Activated CD8-positive, alpha-beta memory T cell treated with anti-CD3 and anti-CD28 coated beads, Interleukin-2, amount 50 U/mL, for 1 hour (primary cell): Measurements from ENCODE around the gene TIMP3.

Source experiments
- DNase-seq: peaks from one replicate; pipeline ENCODE4 v3.0.0-alpha.2; 2020; ENCODE audit errors: extremely low read depth

Gene TIMP3

DNA sequence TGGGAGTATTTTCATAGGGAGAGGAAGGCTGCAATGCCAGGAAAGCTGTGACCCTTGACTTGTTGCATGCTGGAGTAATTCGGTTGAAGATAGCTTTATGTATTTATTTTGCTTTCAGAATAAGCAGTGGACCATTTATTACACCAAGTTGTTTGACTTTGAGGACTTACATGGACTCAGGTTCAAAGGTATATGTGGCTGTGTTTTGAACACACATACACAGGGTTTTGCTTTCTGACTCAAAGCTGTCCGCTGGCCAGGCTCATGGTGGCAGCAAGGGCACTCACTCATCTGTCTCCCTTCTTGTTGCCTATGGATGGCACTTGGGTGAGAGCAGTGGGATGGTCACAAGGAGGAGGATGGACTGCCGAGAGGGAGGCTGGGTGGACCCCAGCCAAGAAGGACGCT lies 6.5 kb downstream of the TIMP3 start:
- no peak for DNase-seq

DNA sequence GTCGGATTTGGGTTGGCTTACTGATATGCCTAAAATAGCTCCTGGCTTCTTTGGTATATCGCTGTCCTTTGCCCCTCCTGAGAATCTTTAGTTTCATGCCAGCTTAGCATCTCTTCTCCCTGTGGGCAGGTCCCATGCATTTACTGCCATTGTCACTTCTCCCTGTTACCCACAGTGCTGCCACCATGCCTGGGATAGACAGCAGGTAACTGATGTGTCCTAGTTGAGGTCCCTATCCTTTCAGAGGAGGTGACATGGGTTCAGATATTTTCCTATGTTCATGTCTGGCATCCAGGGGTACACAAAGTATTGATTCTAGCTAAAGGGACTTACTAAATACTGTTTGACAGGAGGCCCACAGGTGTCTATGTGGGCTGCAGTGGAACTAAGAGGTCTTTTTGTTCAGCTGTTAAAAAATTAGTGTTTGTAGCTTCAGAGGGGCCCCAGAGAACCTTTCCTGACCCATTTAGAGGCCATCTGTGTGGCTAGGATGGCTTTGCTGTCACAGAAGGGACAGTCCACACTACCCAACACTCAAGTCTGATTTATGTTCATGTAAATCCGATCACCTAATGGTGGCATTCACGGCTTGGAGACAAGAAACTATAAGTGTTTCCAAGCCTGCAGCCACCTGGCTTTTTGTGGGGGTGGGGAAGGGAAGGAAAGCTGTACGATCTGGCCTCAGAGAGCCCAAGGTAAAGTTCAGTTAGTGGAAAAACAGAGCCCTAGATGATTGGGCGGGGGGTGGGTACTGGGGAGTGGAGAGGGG lies 8.5 kb downstream of the TIMP3 start:
- DNase-seq = no peak

DNA sequence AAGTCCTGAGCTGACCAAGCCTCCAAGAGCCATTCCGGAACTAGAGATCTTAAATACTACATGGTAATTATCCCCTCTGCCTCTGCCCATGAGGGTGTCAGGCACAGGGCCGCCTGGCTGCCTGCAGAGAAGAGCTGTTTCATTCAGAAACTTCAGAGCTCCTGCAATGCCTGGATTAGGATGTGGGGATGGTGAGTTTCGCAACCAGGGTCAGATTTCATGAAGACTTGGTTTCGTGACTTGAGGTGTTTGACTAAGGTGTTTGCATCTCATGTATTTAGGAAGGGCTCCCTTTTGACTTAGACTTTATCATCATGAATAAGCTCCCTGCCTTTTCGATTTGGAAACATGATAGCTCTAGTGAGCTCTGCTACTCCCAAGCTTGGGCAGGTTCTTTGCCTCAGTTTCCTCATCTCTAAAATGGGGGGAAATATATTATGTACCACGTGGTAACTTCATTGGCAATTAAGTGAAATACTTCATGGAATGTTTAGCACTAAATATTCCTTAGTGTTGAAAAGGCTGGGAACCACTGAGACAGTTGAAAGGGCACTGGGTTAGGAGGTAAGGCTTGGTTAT lies 9.1 kb downstream of the TIMP3 start:
- DNase-seq = no peak

DNA sequence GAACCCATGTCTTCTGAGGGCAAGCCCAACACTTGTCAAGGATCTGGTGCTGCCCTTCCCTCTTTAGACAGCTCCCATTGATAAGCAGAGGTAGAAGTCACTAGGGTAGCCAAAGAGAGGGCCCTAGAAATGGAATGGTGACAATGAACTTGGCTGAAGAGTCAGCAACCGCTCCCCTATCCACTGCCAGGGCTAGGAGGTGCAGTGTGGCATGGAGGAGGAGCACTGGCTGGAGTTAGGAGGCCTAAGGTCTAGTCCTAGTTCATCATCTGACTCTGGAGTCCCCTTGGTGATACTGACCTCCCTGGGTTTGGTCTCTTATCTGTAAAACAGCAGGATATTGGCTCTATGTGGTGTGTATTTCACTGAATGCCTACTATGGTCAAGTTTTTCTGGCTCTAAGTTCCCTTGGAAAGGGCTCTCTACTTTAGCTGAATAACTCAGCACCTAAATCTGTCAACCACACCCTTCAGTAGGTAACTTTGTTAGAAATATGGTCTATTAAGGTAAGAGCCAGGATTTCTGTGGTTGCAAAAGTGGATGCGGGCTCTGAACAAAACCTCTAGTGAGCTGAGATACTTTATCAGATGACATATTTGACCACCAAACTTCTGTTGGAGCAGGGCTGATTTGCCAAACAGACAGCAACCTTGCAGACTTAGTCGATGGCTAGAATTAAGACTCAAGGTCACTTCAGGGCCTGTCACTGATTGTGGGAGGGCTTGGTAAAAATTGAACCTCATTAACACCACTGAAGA lies 10.5 kb downstream of the TIMP3 start:
- DNase-seq = no peak

DNA sequence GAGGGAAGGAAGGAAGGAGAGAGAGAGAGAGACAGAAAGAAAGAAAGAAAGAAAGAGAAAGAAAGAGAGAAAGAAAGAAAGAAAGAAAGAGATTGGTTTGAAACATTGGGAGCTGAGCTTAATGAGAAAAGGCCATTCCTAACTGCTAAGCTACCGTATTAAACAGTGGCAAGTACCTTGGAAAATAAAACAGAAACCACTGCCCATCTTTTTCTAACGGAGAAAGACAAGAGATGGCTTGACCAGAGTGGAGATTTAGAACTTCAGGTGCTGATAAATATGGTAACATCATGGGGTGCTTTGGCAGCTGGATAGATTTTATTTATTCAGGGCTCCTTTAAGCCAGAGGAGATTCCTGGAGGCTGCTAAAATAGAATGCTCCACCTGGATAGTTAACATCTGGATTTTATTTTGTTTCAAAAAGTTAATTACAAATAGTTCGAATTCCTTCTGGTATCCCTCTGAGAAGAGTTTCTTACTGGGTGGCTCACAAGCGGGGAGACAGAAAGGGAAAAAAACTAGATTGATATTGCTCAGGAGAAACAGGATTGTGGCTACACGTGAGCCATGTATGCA lies 12.9 kb downstream of the TIMP3 start:
- no peak for DNase-seq

DNA sequence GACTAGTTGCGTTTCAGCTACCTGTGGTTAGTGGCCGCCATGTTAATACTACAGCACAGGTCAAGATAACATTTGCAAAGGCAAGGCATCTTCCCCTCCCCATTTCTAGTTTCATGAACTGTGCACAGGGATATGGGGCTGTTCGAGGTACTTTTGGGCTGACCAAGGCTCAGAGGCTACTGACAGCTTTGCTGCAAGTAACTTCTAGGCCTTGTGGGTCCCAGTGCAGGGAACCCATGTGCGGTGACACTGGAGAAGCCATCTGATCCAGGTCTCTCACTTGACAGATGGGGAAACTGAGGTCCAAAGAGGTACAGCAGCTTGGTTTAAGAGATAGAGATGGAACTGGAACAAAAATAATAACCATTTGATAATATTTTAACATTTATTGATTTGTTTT lies 13.6 kb downstream of the TIMP3 start:
- no peak for DNase-seq

DNA sequence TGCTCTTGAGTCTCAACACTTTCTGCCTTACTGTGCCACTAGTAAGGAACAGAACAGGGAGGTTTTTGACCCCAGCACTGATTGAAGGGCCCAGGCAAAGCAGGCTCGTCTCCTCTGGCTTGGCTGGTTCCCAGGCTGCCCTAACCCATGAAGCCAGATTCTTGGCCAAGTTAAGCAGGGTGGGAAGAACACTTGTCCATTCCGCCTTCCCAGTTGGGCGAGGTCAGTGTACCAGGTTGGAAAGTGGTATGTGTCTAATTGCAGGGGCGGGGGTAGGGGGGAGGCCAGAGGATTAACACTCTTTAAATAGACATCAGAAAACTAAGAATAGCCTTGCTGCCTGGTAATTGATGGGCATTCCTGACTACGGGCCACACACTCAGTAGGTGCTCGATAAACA lies 14.4 kb downstream of the TIMP3 start:
- no peak for DNase-seq

DNA sequence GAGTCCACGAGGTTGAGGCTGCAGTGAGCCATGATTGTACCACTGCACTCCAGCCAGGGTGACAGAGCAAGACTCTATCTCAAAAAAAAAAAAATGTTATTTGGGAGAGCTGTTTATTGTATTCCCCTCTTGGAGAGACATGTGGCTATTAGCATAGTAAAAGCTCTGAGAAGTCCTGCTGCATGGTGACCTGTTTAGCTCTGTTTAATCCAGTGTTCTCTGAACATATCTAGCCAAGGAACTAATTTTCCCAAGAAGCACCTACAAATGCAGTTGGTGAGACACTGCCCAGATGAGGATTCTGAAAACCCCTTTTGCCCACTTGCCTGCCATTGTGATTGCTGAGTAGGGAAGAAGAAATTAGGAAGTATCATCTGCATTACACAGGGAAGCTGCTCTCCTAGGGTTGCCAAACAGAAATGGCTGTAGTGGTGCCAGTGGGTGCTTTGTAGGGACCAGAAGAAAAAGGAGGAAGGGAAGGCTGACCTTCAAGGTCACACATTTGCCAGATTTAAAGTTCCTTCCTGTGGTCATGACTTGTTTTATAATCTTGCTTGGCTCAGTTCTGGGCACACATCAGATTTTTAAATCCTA lies 15.7 kb downstream of the TIMP3 start:
- DNase-seq = no peak

DNA sequence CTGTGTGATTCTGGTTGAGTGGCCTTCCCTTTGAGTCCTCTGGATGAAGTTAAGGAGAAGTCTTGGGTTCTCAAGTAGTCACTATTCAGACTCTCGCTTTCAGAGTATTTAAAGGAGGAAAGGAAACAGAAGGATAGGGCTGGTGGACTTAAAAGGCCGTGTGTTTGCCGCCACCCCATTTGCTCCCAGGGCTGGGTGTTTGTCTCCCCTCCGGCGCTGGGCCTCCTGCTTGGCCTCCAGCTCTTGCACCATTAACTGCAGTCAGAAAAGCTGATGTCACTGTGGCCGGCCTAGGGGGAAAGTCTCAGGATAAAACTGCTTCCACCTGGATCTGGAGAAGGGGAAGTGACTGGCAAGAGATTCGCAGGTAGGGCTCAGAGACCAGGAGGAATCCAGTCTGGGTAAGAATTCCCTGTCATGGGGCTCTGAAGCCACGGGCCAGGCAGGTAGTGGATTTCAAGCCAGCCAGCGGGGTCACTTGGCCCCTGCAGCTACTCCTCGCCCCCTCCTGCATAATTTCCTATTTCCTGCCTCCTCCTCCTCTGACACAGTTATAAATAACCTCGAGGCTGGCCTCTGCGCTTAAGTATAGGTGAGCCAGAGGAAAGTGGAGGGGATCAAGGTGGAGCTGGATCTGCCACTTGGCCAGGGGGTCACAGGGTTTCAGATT lies 17.1 kb downstream of the TIMP3 start:
- DNase-seq = no peak

DNA sequence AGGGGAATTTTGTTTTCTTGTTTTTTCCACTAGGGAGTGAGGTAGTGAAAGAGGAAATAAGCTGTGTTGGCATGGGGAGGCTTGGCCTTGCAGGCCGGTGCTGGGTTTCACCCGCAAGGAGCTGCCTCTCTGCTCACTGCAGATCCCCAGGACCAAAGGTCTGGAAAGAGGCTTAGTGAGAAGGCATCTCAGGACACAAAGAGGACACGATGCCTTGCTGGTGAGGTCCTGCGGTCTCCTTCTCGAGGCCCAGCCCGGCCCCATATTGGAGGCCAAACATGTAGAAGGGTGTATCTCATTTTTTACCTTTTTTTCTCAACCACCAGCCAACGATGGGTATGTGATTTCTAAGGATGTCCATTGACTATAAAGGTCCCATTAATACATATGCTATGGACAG lies 17.6 kb downstream of the TIMP3 start:
- DNase-seq = no peak

DNA sequence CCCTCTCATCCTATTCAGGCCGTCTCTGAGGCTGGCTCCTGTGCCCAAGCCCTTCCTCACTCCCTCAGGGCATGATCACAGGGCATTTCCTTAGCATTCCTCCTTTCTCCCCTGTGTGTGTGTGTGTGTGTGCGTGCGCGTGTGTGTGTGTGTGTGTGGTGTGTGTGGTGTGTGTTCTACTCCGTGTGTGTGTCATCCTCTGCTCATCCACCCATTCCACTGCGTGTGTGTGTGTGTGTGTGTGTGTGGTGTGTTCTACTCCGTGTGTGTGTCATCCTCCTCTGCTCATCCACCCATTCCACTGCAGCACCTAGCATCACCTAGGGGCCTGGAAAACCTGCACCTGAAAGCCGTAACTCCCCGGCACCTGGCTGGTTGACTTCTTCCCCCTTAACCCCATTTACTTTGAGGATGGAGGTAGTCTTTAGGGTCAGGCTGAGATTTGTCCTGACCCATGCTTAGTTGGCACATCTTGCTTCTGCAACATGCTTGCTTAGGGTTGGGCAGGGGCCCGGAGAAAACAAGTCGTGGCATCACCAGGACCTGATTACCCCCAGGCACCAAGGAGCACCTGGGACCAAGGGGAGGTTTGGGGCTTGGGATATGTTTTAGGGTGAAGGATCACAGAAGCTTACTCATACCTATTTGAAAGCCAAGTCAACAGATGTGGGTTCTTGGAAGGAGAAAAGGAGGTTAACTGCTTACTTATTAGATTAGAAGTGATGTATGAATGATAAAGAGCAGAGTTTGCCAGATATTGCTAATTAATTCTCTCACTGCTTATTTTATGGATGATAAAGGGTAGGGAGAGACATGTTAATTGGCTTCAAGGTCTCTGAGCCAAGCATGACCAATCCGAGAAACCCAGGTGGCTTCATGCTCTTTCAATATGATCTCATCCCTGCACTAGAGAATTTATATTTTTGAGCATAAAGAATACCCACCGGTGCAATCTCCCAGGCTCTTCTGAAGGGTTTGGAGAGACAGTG lies 18.9 kb downstream of the TIMP3 start:
- DNase-seq = no peak

DNA sequence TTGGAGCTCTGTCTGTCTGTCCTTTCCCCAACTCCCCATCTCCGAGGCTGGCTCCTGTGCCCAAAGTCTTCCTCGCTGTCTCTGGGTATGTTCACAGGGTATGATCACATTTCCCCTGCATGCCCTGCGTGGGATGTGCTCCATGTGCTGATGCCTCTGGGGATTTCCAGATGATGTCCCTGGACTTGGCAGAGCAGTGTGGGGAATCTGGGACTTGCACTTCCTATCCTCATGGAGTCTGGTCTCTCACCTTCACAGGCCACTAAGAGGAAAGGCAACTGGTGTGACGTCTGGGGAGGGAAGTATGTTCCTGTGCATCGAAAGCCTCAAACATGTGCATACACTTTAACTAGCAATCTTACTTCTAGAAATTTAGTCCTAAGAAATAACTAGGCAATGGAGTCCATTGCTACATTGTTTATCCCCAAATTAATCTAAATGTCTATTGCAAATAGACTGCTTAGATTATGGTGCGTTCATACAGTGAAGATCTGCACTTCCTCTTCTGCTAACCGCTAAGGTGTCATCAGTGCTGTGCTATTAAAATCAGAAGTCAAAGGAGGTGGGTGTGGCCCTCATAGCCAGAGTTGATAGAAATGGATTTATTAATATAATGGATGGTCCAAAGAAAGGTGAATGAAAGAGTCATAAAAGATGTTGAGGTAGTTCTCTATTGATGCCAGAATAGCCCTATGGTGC lies 20.8 kb downstream of the TIMP3 start:
- DNase-seq = no peak

DNA sequence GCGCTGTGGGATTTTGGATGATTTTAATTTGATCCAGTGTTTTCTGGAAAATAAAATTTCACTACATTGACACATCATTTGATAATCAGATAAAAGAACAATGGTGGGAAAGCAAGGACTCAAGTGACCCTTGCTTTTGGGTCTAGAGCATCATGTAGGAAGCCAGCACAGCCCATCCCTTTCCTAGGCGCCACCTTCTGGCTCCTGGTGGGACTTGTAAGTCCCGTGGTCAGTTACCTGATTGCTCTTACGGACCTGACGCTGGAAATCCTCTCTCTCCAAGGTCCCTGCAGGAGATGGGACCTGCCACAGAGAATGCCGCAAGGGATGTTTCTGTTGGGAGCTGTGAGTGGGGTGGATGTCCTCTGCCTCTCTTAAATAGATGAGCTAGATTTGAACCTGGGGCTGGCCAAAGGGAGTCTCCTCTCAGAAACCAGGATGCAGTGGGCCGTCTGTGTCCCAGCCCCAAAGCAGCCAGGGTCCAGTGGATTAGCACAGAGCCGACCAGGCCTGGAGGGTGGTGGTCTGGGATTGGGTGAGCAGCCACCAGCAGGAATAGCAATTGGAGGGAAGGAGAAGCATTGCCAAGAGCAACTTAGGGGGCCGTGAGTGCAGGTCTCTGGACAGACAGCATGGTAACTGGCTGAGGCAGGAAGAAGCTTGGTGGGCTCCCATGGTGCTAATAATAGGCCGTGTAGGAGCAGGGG lies 21.7 kb downstream of the TIMP3 start:
- no peak for DNase-seq

DNA sequence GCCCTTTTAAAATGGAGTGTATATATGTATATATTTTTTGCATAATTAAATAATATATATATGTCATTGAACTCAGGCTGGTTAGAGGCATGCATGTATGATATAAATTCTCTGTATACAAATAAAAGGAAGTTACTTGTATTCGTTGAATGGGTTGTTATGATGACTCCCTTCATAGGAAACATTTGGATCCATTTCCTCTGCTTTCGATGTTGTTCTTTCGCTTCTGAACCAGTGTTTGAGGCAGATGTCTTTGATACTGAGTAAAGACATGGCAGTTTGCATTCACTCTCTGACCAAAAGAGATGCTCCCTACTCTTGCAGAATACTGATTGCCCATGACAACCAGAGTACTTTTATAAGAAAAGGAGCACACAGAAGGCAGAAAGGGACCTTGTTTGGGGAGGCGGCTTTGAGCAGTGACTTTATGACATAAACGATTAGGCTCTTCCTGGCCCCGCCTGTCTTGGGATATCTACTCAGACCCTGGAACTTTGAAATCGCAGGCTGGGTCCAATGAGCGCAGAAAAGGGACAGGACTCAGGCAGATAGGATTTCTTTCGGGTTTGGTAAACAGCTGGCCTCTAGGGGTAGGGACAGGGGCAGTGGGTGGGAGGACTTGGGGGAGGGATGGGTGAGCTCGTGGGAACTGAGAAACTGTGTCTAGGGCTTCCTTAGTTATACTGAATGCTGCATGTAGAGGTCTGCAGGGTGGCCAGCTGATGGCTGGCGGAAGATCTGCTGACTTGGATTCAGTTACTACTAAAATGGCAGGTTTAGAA lies 23.2 kb downstream of the TIMP3 start:
- no peak for DNase-seq

DNA sequence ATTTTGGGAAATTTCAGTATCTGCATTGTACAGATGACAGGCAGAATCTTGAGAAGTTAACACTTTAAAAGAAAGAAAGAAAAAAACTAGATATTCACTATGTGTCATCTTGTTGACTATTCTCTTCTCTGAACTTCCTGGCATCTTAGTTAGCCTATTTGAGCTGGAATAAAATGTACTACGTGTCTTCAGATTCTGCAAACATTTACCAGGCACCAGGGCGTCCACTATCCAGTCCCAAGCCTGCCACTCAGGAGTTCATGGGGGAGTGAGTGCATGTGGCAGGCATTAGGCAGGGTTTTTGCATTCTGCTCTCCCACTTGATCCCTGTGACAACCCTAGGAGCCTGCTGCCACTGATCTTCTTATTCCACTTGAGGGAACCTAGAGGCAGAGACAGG lies 25.0 kb downstream of the TIMP3 start:
- no peak for DNase-seq

DNA sequence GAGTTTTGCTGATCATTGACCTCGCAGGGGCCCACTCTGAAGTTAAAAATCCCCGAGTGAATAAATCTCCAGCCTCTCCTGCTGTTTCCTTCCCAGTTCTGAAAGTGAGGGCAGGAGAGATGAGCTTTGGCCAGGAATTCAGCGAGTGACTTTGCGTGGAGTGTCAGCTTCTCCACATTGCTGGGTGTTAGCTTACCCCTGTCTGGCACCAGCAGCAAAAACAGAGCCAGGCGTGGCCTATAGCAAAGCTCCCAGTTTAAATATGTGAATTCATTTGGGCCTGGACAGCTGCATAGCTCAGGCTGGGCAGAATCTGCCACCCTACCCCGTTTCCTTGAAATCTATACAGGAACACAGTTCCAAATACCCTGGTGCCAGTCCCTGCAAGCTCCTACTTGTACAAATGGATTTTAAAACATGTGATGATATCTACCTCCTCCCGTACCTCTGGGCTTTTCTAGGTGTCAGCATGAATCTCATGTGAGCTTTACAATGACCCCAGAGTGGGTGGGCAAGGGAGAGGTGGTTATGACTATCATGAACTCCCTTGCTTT lies 25.6 kb downstream of the TIMP3 start:
- DNase-seq = no peak

DNA sequence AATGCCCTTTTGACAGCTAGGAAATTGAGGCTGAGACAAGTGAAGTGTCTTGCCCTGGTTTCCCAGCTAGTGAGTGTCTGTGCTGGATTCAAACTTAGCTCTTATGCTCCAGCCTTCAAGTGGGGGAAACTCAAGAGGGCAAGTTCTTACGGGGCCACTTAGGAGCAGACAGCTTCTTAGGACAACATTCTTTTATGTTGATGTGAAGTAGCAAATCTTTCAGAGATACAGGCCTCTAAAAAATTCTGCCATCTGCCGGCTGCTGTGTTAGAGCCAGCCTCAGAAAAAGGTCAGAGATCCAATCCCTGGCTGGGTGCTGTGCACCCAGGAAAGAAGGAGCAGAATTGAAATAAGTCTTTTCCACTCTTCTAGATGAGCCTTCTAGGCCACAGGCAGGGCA lies 26.6 kb downstream of the TIMP3 start:
- no peak for DNase-seq

DNA sequence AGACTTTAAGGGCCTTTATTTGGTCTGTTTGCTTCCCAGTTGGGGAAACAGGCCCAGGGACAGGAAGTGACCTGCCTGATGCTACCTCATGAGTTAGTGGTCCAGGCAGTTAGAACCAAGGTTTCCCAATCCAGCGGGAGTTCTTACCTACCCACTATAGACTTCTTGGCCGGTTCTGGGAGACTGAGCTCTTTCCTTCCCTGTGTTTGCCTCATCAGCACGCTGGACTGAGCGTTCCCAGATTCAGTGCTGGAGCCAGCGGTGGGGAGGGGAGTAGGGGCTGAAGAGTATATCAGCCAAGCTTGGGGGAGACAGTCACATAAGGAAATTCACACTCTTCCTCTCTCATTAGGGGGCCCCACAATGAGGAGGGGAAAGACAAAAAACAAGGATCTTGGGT lies 27.1 kb downstream of the TIMP3 start:
- DNase-seq = no peak
